ENCODE data around the gene TSPAN18. TPM values are rescaled to one million over a fixed set of nuclear protein-coding genes. Genes with fewer than 3 reads are reported as not detected.

TSPAN18 gene
- total RNA-seq, 4 donors from 2014 or later: 3.6 to 12.4 (median 8.2) TPM

DNA sequence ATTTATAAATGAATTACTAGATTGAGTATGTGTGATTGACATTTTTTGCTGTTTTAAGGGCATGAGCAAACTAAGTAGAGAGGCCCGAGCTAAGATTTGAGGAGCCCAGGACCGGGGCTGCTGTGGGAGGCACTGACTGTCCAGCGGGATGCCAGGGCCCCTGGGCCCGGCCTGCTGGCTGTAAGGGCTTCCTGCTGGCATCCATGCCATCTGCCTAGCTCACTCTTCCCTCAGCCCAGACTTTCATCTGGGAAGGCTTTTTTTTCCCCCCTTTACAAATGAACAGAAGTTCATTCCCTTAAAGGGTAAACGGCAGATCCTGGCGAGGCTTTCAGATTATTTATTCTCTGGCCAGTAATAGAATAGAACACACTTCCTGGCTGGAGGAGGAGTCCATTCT lies 239.9 kb downstream of the TSPAN18 start:
- intact Hi-C loops (cut with DNase I): no loop called here
- no peaks in the 10 kb centered on the region for H3K36me3 ChIP-seq
- no peak overlapping the region for H3K4me3 ChIP-seq (replicated peaks in 1 of 3)
- H3K27ac ChIP-seq: no peak overlapping the region
- H3K27me3 ChIP-seq: no peaks in the 10 kb centered on the region
- no peak for DNase-seq
- no peak for TF ChIP-seq POLR2A (IDR thresholded peaks at IDR 0.05)
- TF ChIP-seq, protein P1, sequence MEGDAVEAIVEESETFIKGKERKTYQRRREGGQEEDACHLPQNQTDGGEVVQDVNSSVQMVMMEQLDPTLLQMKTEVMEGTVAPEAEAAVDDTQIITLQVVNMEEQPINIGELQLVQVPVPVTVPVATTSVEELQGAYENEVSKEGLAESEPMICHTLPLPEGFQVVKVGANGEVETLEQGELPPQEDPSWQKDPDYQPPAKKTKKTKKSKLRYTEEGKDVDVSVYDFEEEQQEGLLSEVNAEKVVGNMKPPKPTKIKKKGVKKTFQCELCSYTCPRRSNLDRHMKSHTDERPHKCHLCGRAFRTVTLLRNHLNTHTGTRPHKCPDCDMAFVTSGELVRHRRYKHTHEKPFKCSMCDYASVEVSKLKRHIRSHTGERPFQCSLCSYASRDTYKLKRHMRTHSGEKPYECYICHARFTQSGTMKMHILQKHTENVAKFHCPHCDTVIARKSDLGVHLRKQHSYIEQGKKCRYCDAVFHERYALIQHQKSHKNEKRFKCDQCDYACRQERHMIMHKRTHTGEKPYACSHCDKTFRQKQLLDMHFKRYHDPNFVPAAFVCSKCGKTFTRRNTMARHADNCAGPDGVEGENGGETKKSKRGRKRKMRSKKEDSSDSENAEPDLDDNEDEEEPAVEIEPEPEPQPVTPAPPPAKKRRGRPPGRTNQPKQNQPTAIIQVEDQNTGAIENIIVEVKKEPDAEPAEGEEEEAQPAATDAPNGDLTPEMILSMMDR (IDR thresholded peaks at IDR 0.05): no peak
- peaks cover 4 to 15% of the 10 kb centered on the region in 2 donors for H3K4me1 ChIP-seq
- H3K9me3 ChIP-seq: no peaks in the 10 kb centered on the region
- WGBS, 2 donors: 87 to 89% methylated on average over 6 of the region's 6 CpGs

DNA sequence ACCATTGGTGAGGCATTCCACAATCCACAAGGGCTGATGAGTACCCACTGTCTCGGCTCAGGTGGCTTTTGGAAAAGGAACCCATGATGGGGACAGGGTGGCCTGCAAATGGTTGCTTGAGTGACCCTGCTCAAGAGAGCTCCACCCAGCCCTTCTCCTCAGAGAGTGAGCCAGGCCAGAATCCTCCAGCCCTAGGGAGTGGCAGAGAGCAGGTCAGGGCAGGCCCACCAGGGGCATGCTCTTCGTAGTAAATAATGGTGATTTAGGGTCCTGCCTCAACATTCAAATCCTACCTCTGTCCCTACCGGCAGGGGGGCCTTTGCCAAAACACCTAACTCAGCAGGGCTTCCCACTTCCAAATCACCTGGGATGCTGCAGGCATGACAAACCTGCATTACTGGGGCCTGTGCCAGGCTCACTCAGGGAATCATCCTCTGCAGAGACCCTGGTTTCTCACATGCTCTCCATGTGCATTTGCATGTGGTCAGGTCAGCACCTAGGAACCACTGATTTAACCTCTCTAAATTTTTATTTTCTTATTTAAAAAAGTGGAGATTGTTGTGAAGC lies 241.3 kb downstream of the TSPAN18 start:
- WGBS, 2 donors: 73 to 81% methylated on average over 3 of the region's 3 CpGs
- Histone ChIP-seq H3K27ac (no peak overlapping the region), H3K36me3 (no peaks in the 10 kb centered on the region), H3K9me3 (no peaks in the 10 kb centered on the region), H3K27me3 (no peaks in the 10 kb centered on the region), H3K4me1 (peaks cover 4 to 15% of the 10 kb centered on the region in 2 donors), H3K4me3 (replicated peaks in 1 of 3) (no peak overlapping the region)
- intact Hi-C loops (cut with DNase I): no loop called here
- DNase-seq: no peak
- no peak for TF ChIP-seq POLR2A (IDR thresholded peaks at IDR 0.05)
- TF ChIP-seq, protein P1 (IDR thresholded peaks at IDR 0.05): no peak

DNA sequence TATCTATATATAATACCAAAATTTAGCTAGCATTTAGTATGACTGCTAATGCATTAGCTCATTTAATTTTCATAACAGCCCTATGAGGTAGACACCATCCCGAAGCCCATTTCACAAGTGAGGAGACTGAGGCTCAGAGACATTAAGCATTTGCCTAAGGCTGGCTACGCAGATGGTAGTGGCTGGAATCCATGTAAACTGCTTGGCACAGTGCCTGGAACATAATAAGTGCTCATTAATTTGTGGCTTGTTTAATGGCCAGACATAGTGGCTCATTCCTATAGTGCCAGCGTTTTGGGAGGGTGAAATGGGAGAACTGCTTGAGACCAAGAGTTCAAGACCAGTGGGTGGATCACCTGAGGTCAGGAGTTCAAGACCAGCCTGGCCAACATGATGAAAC lies 241.7 kb downstream of the TSPAN18 start:
- H3K27me3 ChIP-seq: no peaks in the 10 kb centered on the region
- no peak overlapping the region for H3K27ac ChIP-seq
- H3K36me3 ChIP-seq: no peaks in the 10 kb centered on the region
- no peak for TF ChIP-seq POLR2A (IDR thresholded peaks at IDR 0.05)
- TF ChIP-seq, protein P1 (IDR thresholded peaks at IDR 0.05): no peak
- WGBS, 2 donors: 84 to 91% methylated on average over 3 of the region's 3 CpGs
- intact Hi-C loops (cut with DNase I): no loop called here
- H3K9me3 ChIP-seq: no peaks in the 10 kb centered on the region
- DNase-seq: no peak
- H3K4me3 ChIP-seq (replicated peaks in 1 of 3): no peak overlapping the region
- peaks cover 4 to 15% of the 10 kb centered on the region in 2 donors for H3K4me1 ChIP-seq

DNA sequence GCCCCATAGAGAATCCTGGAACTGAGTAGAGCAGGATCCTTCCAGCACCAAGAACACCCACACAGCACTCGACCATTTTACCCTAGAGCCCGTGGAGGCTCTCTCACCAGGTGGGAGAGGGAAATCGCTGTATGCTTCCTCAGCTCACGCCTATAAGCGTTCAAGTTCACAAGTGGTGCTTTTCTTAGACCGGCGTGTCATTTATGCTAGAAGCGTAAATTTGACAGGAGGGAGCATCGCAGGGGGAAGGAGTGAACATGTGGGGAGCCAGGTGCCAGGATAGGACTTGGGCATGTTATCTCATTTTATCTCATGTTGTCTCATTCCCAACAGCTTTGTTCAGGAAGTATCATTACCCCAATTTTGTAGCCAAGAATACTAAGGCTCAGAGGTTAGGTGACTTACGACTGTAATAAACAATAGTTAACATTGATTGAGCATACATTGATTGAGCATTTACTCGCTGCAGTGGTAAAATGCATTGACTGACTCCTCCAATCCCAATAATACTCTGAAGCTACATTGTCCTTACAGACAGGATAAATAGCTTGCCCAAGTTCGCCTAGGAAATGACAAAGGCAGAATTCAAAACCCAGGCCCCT lies 243.0 kb downstream of the TSPAN18 start:
- WGBS, 2 donors: 92 to 93% methylated on average over 12 of the region's 12 CpGs
- Histone ChIP-seq H3K36me3 (no peaks in the 10 kb centered on the region), H3K9me3 (no peaks in the 10 kb centered on the region), H3K27me3 (no peaks in the 10 kb centered on the region), H3K27ac (no peak overlapping the region), H3K4me3 (replicated peaks in 1 of 3) (no peak overlapping the region), H3K4me1 (peaks cover 0 to 6% of the 10 kb centered on the region in 2 donors)
- intact Hi-C loops (cut with DNase I): no loop called here
- DNase-seq: no peak
- no peak for TF ChIP-seq POLR2A (IDR thresholded peaks at IDR 0.05)
- TF ChIP-seq, protein P1 (IDR thresholded peaks at IDR 0.05): no peak

DNA sequence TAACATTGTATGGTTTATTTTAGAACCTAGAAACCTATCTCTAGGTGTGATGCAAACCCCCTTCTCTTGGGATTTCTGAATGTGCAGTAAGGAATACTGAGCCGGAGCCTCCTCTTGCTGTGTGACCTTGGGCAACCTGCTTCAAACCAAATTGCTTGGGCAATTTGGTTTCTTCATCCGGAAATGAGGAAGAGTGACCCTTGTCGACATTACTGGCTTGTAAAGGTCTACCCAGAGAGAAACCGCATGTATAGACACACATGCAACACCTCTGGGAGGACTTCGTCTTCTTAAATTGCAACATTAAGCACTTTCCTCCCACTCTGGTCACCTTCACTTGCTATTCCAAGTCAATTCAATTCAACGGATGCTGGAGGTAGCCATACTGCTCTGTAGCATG lies 243.5 kb downstream of the TSPAN18 start:
- H3K4me3 ChIP-seq (replicated peaks in 1 of 3): no peak overlapping the region
- no peaks in the 10 kb centered on the region for H3K9me3 ChIP-seq
- H3K27ac ChIP-seq: no peak overlapping the region
- DNase-seq: no peak
- WGBS, 2 donors: 93 to 94% methylated on average over 6 of the region's 6 CpGs
- intact Hi-C loops (cut with DNase I): no loop called here
- H3K36me3 ChIP-seq: no peaks in the 10 kb centered on the region
- H3K27me3 ChIP-seq: no peaks in the 10 kb centered on the region
- H3K4me1 ChIP-seq: peaks cover 0 to under 1% of the 10 kb centered on the region in 2 donors
- no peak for TF ChIP-seq POLR2A (IDR thresholded peaks at IDR 0.05)
- TF ChIP-seq, protein P1 (IDR thresholded peaks at IDR 0.05): no peak

Measured in thyroid gland (tissue), 4 donors.